OCI-M2 (cell line): ENCODE measurements around the gene PXK.

Experiments used
- DNase-seq: peaks from one replicate; lab custom pipeline; 2025; ENCODE audit not compliant: unreplicated experiment; lab: John Stamatoyannopoulos, UW

The PXK gene

GRCh38 chr3:58459160-58459559 lies 126.5 kb downstream of the PXK start:
- no peak for DNase-seq

DNA sequence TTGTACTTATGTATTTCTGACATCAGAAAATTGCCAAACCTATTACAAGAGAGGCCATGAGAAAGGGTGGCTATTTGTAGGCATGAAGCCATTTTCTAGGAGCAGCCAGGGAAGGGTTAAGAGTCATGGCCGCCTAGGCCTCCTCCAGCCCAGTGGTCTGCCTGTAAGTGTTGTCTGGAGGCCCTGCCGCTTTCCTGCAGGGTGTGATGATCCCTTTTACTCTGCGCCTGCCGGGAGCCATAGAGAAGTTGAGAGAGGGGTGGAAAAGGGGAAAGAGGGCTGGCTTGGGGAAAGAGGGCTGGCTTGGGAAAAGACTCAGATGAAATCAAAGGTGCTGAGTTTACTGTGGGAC lies 130.1 kb downstream of the PXK start:
- DNase-seq = no peak

DNA sequence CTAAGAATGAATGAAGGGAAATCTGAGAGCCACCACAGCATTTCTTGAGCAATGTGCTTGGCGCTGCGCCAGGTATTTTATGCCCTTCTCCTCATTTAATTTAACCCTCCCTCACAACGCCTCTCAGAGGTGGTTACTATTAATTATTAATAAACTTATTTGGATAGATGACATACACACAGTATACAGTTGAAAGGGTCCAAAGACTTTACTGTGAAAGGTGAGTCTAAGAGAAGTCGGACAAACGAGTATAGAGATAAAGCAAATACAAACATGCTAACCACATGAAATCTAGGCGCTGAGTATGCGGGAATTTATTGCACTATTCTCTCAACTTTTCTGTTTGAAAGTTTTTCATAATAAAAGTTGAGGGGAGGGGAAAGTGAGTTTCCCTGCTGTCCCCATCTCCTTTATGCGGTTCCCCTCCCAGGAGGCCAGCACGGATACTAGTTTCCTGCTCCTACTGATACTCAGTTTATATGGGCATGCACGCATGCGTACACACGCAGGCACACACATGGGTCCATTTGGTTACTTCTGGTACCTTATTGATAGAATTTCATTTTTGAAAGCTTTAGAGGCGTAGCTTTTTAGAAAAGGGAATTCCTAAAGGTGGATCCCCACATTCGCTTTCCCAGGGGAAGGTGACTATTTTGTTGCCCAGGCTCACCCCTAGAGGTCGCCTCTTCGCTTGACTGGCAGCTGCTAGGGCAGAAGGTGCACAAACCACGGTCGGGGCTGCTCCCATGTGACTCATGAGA lies 130.7 kb downstream of the PXK start:
- no peak for DNase-seq

DNA sequence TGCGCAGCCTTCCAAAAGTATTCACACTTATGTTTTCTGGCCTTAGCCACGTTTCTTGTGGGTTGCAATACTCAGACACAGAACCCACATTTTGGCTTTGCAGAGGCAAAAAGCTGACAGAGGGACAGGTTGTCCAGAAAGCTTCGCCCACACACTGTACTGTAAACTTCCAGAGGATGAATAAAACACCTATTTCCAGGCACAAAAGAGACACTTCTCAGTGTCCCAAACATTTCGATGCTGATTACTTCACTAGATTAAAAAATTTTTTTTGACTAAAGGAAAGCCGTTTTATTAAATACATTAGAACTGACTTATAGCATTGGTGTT lies 131.2 kb downstream of the PXK start:
- DNase-seq = no peak

DNA sequence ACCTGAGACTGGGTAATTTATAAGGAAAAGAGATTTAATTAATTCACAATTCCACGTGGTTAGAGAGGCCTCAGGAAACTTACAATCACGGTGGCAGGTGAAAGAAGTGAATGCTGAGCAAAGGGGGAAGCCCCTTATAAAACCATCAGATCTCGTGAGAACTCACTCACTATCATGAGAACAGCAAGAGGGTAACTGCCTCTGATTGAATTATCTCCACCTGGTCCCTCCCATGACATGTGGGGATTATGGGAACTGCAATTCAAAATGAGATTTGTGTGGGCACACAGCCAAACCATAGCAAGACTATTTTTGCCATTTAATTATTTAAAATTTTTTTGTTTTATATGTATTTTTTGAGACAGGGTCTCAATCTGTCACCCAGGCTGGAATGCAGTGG lies 132.2 kb downstream of the PXK start:
- DNase-seq = no peak

DNA sequence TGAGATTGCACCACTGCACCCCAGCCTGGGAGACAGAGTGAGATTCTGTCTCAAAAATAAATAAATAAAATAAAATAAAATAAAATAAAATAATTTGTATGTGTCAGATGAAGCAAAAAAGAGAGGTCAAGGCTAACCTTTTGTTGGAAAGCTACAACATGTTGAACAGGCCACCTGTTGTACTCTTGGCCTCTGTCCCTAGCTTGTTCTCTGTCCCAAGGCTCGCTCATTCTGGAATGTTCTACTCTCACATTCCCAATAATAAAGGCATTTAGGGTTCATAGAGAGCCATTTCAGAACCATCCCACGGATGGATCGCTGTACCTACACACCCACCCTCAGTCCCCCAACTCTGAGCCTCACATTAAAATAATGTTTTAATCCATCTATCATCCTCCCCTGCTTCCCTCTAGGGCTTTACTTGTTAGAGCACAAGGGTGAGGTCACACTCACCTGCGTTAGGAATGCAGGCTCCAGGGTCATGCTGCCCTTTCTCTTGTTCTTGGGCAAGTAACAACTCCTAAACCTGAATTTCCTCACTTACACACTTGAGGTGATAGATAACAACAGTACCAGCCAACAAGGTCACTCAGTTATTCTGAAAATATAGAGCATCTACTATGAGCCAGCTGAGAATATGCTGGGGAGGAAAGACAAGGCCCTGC lies 134.3 kb downstream of the PXK start:
- DNase-seq = no peak

- DNase-seq = no peak
Observed at GRCh38 chr3:58469096-58469495, 136.4 kb downstream of the PXK start.

DNA sequence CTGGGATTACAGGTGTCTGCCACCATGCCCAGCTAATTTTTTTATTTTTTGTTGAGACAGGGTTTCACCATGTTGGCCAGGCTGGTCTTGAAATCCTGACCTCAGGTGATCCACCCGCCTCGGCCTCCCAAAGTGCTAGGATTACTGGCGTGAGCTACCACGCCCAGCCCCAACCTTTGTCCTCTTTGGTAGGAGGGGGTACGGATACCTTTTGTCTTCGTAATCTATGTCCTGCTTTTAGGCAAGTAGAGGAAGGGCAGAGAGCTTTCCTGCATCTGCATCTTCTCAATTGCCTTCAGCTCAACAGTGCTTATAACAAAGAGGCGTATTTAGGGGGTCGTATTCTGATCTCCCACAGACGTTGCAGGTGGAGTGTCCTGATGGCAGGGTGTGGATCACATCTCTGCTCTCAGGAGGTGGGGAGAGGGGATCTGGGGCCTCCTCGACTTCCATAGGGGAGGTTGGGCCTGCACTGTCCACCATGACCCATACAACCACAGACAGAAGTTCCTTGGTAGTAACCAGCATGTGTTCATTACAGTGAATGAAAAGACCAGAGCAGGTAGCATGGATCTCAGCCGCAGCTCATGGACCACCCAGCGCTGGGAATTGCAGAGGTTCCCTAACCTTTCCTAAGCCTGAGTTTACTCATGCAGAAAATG lies 137.8 kb downstream of the PXK start:
- no peak for DNase-seq

DNA sequence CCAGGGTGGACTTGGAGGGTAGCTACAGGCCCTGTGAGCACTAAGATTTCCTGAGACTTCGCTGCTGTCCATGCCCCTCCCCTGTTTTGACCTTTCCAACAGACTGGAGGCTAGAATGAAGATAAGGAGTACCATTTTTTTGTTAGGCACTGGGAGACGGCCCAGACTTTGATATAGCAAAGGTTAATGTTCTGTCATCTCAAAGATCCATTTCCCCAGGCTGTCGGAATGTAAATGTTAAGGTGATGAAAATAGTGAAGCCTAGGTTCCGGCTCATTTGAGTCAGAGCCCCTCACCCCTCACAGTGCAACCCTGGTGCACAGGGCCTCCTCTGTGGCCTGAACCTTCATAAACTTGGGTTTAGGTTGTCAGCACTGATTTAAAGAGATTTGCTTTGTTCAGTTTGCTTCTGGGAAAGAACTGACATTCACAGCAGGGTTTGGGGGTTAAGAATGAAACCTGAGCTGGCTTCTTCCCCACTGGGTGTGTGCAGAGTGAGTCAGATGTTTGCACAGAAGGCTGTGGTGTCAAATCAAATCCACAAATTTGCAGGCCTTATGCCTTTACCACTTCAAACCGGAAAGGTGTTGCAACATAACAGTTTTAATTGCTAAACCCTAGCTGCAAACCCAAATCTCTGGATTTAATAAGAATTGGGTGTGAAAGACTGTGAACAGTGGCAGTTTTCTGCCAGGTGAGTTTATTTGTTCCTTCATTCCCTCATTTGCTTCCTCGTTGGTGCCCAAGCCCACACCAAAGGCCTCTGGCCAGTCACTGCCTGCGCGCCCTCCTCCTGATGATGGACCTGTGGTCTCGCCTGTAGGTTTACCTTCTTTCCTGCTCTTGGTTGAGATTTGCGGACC lies 138.6 kb downstream of the PXK start:
- DNase-seq = no peak

- no peak for DNase-seq
Observed at GRCh38 chr3:58473275-58473674, 140.6 kb downstream of the PXK start.

GRCh38 chr3:58474348-58474911 lies 141.7 kb downstream of the PXK start:
- DNase-seq = no peak

DNA sequence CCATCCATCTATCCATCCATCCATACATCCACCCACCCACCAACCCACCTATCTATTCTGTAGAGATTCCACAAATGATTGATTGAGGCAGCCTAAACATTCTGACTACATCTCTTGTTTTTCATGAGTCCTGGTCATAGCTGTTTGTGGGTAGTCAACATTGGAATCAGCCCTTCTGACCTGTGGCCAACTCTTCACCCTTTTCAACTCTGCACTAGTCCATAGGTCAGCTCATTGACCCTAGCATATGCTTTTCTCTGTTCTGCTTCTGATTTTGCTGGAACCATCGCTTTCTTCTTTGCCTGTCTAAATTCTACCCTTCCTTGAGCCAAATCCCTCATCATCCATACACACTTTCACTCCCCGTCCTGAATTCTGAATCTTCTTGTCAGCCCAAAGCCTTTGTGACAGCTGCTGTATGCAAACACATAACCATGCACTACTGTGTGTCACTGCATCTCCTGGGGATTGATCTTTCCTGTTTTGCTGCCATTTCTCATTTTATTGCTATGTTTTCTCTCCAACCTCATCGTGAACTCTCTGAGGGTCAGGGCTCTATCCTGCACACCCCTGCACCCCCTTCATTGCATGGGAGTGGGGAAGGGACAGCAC lies 142.4 kb downstream of the PXK start:
- no peak for DNase-seq
